ENCODE results near the gene UTF1. TPM values are rescaled to one million over a fixed set of nuclear protein-coding genes. Genes with fewer than 3 reads are reported as not detected.

UTF1 gene
- total and polyA plus RNA-seq, 2 of the 8 experiments (the other 6 are each of a cell fraction or from before 2014, with no cell fraction given): 0.47 to 21.8 TPM

GRCh38 chr10:133281084-133281483 is 51.1 kb downstream of the UTF1 start:
- Histone ChIP-seq H4K20me1 (replicated peaks in 1 of 2; ENCODE audit: control insufficient read depth in 1 of 2, insufficient read depth in 2 of 2, low read length in 2 of 2) (peaks cover 0 to 10% of the 10 kb centered on the region in 2 experiments), H3K14ac (ENCODE audit: insufficient read length) (no peak overlapping the region), H2BK20ac (ENCODE audit: low read length) (no peak overlapping the region), H3K23me2 (ENCODE audit: low read depth, low read length) (peaks cover 5% of the 10 kb centered on the region; the same call in 1 of the 2 replicates), H2BK12ac (ENCODE audit: low read depth, low read length) (no peak overlapping the region), H3K4me2 (ENCODE audit: insufficient read depth in 1 of 2, low read depth in 2 of 2, low read length in 2 of 2) (no peak overlapping the region), H3K27me3 (replicated peaks in 1 of 4; ENCODE audit: control insufficient read depth in 3 of 4, extremely low read depth in 1 of 4, insufficient read depth in 3 of 4, low read length in 3 of 4) (peaks cover 0 to 4% (median 3%) of the 10 kb centered on the region in 4 experiments; a peak in 5 of 7 replicates), H3K18ac (ENCODE audit: extremely low read depth, low read length) (no peak overlapping the region), H4K8ac (ENCODE audit: extremely low read depth, insufficient read depth, low read length) (no peak overlapping the region), H3K4me1 (replicated peaks in 1 of 4; ENCODE audit: control insufficient read depth in 3 of 4, insufficient read depth in 4 of 4, low read length in 3 of 4) (peaks cover 0 to 8% (median 6%) of the 10 kb centered on the region in 4 experiments; a peak in 5 of 7 replicates), H2BK120ac (replicated peaks; ENCODE audit: low read depth, low read length) (no peak overlapping the region), H3K79me2 (ENCODE audit: control insufficient read depth in 1 of 2, insufficient read depth in 2 of 2, low read length in 2 of 2) (no peaks in the 10 kb centered on the region), H2AK5ac (ENCODE audit: low read depth, low read length) (no peak overlapping the region), H4K5ac (ENCODE audit: insufficient read length, low read depth, low read length) (no peak overlapping the region), H3K79me1 (ENCODE audit: low read depth, low read length) (no peaks in the 10 kb centered on the region), H3K4me3 (ENCODE audit: extremely low read depth in 1 of 4, insufficient read depth in 2 of 4, low read depth in 3 of 4, low read length in 4 of 4) (no peak overlapping the region), H2BK15ac (ENCODE audit: low read length) (no peak overlapping the region), H3K36me3 (ENCODE audit: control insufficient read depth in 2 of 4, insufficient read depth in 4 of 4, low read length in 3 of 4) (peaks cover 7 to 39% (median 21%) of the 10 kb centered on the region in 4 experiments), H3K56ac (replicated peaks; ENCODE audit: insufficient read length, low read depth, low read length) (no peak overlapping the region), H3K4ac (replicated peaks; ENCODE audit: insufficient read length, low read depth, low read length) (no peak overlapping the region), H3K23ac (ENCODE audit: insufficient read length) (no peak overlapping the region), H2BK5ac (ENCODE audit: low read depth, low read length) (no peak overlapping the region), H4K91ac (replicated peaks; ENCODE audit: insufficient read length, low read length) (no peak overlapping the region), H2AFZ (ENCODE audit: low read length) (no peak overlapping the region), H3K9ac (replicated peaks in 1 of 4; ENCODE audit: extremely low read depth in 1 of 4, low read depth in 3 of 4, low read length in 3 of 4) (no peak overlapping the region), H3K9me3 (ENCODE audit: insufficient read depth in 2 of 2, low read depth in 1 of 2, low read length in 1 of 2) (no peaks in the 10 kb centered on the region), H3K27ac (ENCODE audit: low read depth, low read length) (no peak overlapping the region)
- ChIA-PET CTCF (ENCODE audit: partially characterized antibody) (interaction anchor here (0.7 to 2.7 kb wide), 5 partner anchors 20 to 801 kb away, joined by 3 to 12 read pairs (median 3); no protein-coding TSS in a partner anchor), POLR2A (ENCODE audit: partially characterized antibody) (interaction anchor here (1.3 kb wide), 1 partner anchor 22 kb away, joined by 4 read pairs; no protein-coding TSS in a partner anchor)
- no peak for FAIRE-seq
- DNase-seq (ENCODE audit: low read depth in 1 of 2, low spot score in 2 of 2): no peak
- 86% methylated on average over 7 of the region's 15 CpGs; no CpG with 5 or more reads in 1 of the 2 experiments for WGBS, 2 experiments (ENCODE audit: extremely low coverage in 1 of 2, insufficient coverage in 1 of 2, insufficient read length in 1 of 2, insufficient replicate concordance in 2 of 2, low coverage in 1 of 2, low lambda C conversion rate in 2 of 2, missing lambda C conversion rate in 1 of 2)
- TF ChIP-seq GTF2F1 (IDR thresholded peaks at IDR 0.05; ENCODE audit: borderline replicate concordance, low read depth, low read length): no peak
- TF ChIP-seq RNF2 (IDR thresholded peaks at IDR 0.05; ENCODE audit: borderline replicate concordance, low read depth, low read length, missing control alignments, poor library complexity, severe bottlenecking): no peak
- no peak for TF ChIP-seq POLR2AphosphoS5 (IDR thresholded peaks at IDR 0.05; ENCODE audit: low read depth, low read length)
- no peak for TF ChIP-seq NANOG (IDR thresholded peaks at IDR 0.05; ENCODE audit: insufficient read depth, low read depth, low read length, poor library complexity, severe bottlenecking)
- no peak for TF ChIP-seq CTCF (IDR thresholded peaks at IDR 0.05; ENCODE audit: control extremely low read depth in 1 of 3, insufficient read depth in 1 of 3, low read depth in 1 of 3, low read length in 3 of 3)
- no peak for TF ChIP-seq CREB1 (IDR thresholded peaks at IDR 0.05)
- TF ChIP-seq CHD1 (IDR thresholded peaks at IDR 0.05; ENCODE audit: low read depth, low read length): no peak
- no peak for TF ChIP-seq CBX5 (IDR thresholded peaks at IDR 0.05; ENCODE audit: low read depth, low read length)
- TF ChIP-seq SP1 (IDR thresholded peaks at IDR 0.05; ENCODE audit: low read depth, low read length): no peak
- TF ChIP-seq KDM4A (IDR thresholded peaks at IDR 0.05; ENCODE audit: low read depth, low read length, severe bottlenecking): no peak
- TF ChIP-seq HDAC2 (IDR thresholded peaks at IDR 0.05; ENCODE audit: borderline replicate concordance in 1 of 2, low read depth in 2 of 2, low read length in 2 of 2): no peak
